Gastrocnemius medialis (tissue), 4 donors: Measurements from ENCODE around the gene ZNF467. TPM values are rescaled to one million over a fixed set of nuclear protein-coding genes. Genes with fewer than 3 reads are reported as not detected.

Experiments used
- ATAC-seq, 2 donors: fragments of 150-250 bp; one replicate each; pipeline ENCODE4 v1.9.1; 2016
- DNase-seq, 2 donors: peaks; one replicate each; pipeline ENCODE4 v3.0.0-alpha.2; 2019
- H3K27ac ChIP-seq, 4 donors: fragments of 200-600 bp; sonication (generic); 1 replicate in 1 of 4; 2 replicates in 3 of 4; pipeline ENCODE4 v1.5.1; 2016 to 2018; ENCODE audit warnings: mild to moderate bottlenecking in 2 of 4, moderate library complexity in 1 of 4
- H3K27me3 ChIP-seq, 3 donors: fragments of 200-600 bp; sonication (generic) in 2 of 3; 1 replicate in 1 of 3; 2 replicates in 2 of 3; pipeline versions ENCODE4 v1.5.1 to v1.6.0; 2016 to 2019; ENCODE audit warnings: mild to moderate bottlenecking in 1 of 3, moderate library complexity in 1 of 3
- H3K36me3 ChIP-seq, 2 donors: fragments of 200-600 bp; sonication (generic) in 1 of 2; one replicate each; pipeline ENCODE4 v1.5.1; 2017 to 2018
- H3K4me1 ChIP-seq, 2 donors: fragments of 200-600 bp; sonication (generic) in 1 of 2; one replicate each; pipeline ENCODE4 v1.5.1; 2016 to 2017; ENCODE audit warnings: mild to moderate bottlenecking in 2 of 2
- H3K4me3 ChIP-seq, 4 donors: fragments of 200-600 bp; sonication (generic) in 3 of 4; 1 replicate in 1 of 4; 2 replicates in 3 of 4; pipeline ENCODE4 v1.5.1; 2016 to 2019; ENCODE audit warnings: mild to moderate bottlenecking in 2 of 4
- H3K9me3 ChIP-seq, 3 donors: fragments of 200-600 bp; sonication (generic) in 2 of 3; 1 replicate in 1 of 3; 2 replicates in 2 of 3; pipeline ENCODE4 v1.5.1; 2016 to 2019
- CTCF ChIP-seq, 5 experiments: fragments of 450-650 bp in 3 of 5; fragments of 200-600 bp in 2 of 5; sonication (generic) in 2 of 5; IDR thresholded peaks in 4 of 5; conservative IDR thresholded peaks in 1 of 5; 1 replicate in 4 of 5; 2 replicates in 1 of 5; pipeline ENCODE4 v1.5.1; 2016 to 2019; ENCODE audit warnings: antibody characterized with exemption in 5 of 5, mild to moderate bottlenecking in 3 of 5, moderate library complexity in 3 of 5
- POLR2A ChIP-seq, 2 donors: fragments of 450-650 bp; IDR thresholded peaks; one replicate each; pipeline ENCODE4 v1.6.1; 2017; ENCODE audit warnings: antibody characterized with exemption in 2 of 2, mild to moderate bottlenecking in 2 of 2, moderate library complexity in 2 of 2
- in situ Hi-C, 4 donors: fragments of 200-750 bp; cut with MboI; loops; one replicate each; pipeline versions ENCODE4 v1.15.0 to v1.8.0; 2017; ENCODE audit warnings: low sequenced_read_pairs in 4 of 4
- intact Hi-C: fragments of 100-400 bp; cut with DNase I; formaldehyde crosslinking; loops from one replicate; pipeline ENCODE4 v1.15.1; 2023; ENCODE audit warnings: low total_unique reads
- total RNA-seq, 4 donors: library from RNA; depleted of rRNA; stranded (reverse); fragments of >200 nt; gene quantifications; one replicate each; pipeline versions ENCODE4 v1.1.0 to v1.2.3, GENCODE V29; 2016

Gene ZNF467
- total RNA-seq, 4 donors from 2014 or later: 0.15 to 1.8 (median 0.95) TPM

- no peaks in the 10 kb centered on the region for H3K36me3 ChIP-seq
- DNase-seq (no peak), ATAC-seq (no peak)
- H3K4me3 ChIP-seq: no peak overlapping the region
- intact Hi-C loops: no loop called here
- in situ Hi-C loops: no loop called here
- H3K27ac ChIP-seq: no peak overlapping the region
- no peaks in the 10 kb centered on the region for H3K4me1 ChIP-seq
- H3K27me3 ChIP-seq: peaks cover 25 to 32% (median 30%) of the 10 kb centered on the region in 3 donors
- no peaks in the 10 kb centered on the region for H3K9me3 ChIP-seq
- TF ChIP-seq CTCF (IDR thresholded peaks at IDR 0.05 in 4 of 5, conservative IDR thresholded peaks at IDR 0.05 in 1 of 5): no peak
- no peak for TF ChIP-seq POLR2A (IDR thresholded peaks at IDR 0.05)
These were observed 18.2 kb upstream of the ZNF467 start for GRCh38 chr7:149791411-149792219.

GRCh38 chr7:149790754-149791360 is 17.5 kb upstream of the ZNF467 start:
- Histone ChIP-seq H3K4me3 (no peak overlapping the region), H3K9me3 (no peaks in the 10 kb centered on the region), H3K27me3 (peaks cover 25 to 32% (median 30%) of the 10 kb centered on the region in 3 donors), H3K36me3 (no peaks in the 10 kb centered on the region), H3K27ac (no peak overlapping the region), H3K4me1 (no peaks in the 10 kb centered on the region)
- no peak for TF ChIP-seq CTCF (IDR thresholded peaks at IDR 0.05 in 4 of 5, conservative IDR thresholded peaks at IDR 0.05 in 1 of 5)
- no peak for TF ChIP-seq POLR2A (IDR thresholded peaks at IDR 0.05)
- DNase-seq (no peak), ATAC-seq (no peak)
- in situ Hi-C loops: no loop called here
- intact Hi-C loops: no loop called here

- peak in 4 of 5 experiments; percentile 23 to 43 (median 29) for TF ChIP-seq CTCF (IDR thresholded peaks at IDR 0.05 in 4 of 5, conservative IDR thresholded peaks at IDR 0.05 in 1 of 5)
- TF ChIP-seq POLR2A (IDR thresholded peaks at IDR 0.05): no peak
- ATAC-seq (no peak), DNase-seq (no peak)
- peaks cover 25 to 32% (median 30%) of the 10 kb centered on the region in 3 donors for H3K27me3 ChIP-seq
- no peaks in the 10 kb centered on the region for H3K4me1 ChIP-seq
- H3K4me3 ChIP-seq: no peak overlapping the region
- no peak overlapping the region for H3K27ac ChIP-seq
- H3K36me3 ChIP-seq: no peaks in the 10 kb centered on the region
- no peaks in the 10 kb centered on the region for H3K9me3 ChIP-seq
- intact Hi-C loops: no loop called here
- in situ Hi-C loops: no loop called here
These were observed 16.8 kb upstream of the ZNF467 start for GRCh38 chr7:149790146-149790548.

GRCh38 chr7:149789101-149789500 is 15.7 kb upstream of the ZNF467 start:
- no peak overlapping the region for H3K27ac ChIP-seq
- H3K4me1 ChIP-seq: no peaks in the 10 kb centered on the region
- in situ Hi-C loops (no loop called here), intact Hi-C loops (no loop called here)
- H3K9me3 ChIP-seq: no peaks in the 10 kb centered on the region
- no peak overlapping the region for H3K4me3 ChIP-seq
- DNase-seq (no peak), ATAC-seq (no peak)
- no peak for TF ChIP-seq POLR2A (IDR thresholded peaks at IDR 0.05)
- TF ChIP-seq CTCF (IDR thresholded peaks at IDR 0.05 in 4 of 5, conservative IDR thresholded peaks at IDR 0.05 in 1 of 5): no peak
- H3K27me3 ChIP-seq: peaks cover 25 to 32% (median 30%) of the 10 kb centered on the region in 3 donors
- no peaks in the 10 kb centered on the region for H3K36me3 ChIP-seq
